Mesodermal cell (in vitro differentiated cells): ENCODE measurements around the gene TEX47.

ENCODE experiments used
- H3K27ac ChIP-seq: 2 replicates; pipeline ENCODE4 v1.7.0; 2013; ENCODE audit warnings: mild to moderate bottlenecking, low read depth, low read length, moderate library complexity; ENCODE audit not compliant: severe bottlenecking
- H3K36me3 ChIP-seq: 2 replicates; pipeline ENCODE4 v1.7.1; 2013; ENCODE audit warnings: mild to moderate bottlenecking, low read length, moderate library complexity; ENCODE audit not compliant: control insufficient read depth, insufficient read depth
- H3K4me1 ChIP-seq: one replicate; pipeline ENCODE4 v1.7.1; 2013; ENCODE audit warnings: mild to moderate bottlenecking, low read length; ENCODE audit not compliant: insufficient read depth, control insufficient read depth, poor library complexity, severe bottlenecking
- H3K4me3 ChIP-seq: 2 replicates; pipeline ENCODE4 v1.7.0; 2013; ENCODE audit warnings: low read length, control low read depth, mild to moderate bottlenecking; ENCODE audit not compliant: insufficient read depth, poor library complexity, severe bottlenecking; ENCODE audit errors: extremely low read depth
- H3K9me3 ChIP-seq: 2 replicates; pipeline ENCODE4 v1.7.1; 2013; ENCODE audit warnings: mild to moderate bottlenecking, low read length, moderate library complexity; ENCODE audit not compliant: control insufficient read depth
- whole genome bisulfite sequencing, 2 experiments: methylation state at CpG; one replicate each; pipeline ENCODE4 v1.1.5; 2013; ENCODE audit warnings: missing lambda C conversion rate in 2 of 2; ENCODE audit not compliant: insufficient coverage in 2 of 2; 5-methylcytosine and 5-hydroxymethylcytosine counted together

TEX47 gene

GRCh38 chr7:88787777-88788176 is 7.8 kb downstream of the TEX47 start:
- H3K9me3 ChIP-seq, result no peaks in the 10 kb centered on the region
- no peak overlapping the region for H3K4me3 ChIP-seq
- H3K4me1 ChIP-seq, result no peaks in the 10 kb centered on the region
- no peak overlapping the region for H3K27ac ChIP-seq
- WGBS, 2 experiments, result 40 to 89% methylated on average over 1 to 2 of the region's 2 CpGs
- no peaks in the 10 kb centered on the region for H3K36me3 ChIP-seq

DNA sequence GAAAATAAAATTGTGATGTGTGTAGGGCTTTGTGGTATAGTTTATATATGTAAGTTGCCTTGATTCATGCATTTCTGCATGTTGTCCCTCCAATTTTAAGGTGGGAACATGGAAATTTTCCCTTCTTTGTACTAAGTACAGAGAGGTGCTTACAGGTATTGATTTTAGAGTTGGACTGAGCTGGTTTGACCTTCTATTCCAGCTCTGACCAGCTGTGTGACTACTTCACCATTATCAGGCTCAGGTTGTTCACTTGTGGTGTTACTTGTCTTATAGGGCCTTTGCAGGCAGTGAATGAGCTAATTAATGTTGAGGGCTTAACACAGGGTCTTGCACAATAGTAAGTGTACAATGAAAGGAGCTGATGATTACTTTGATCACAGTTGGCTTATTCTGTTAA is 19.7 kb downstream of the TEX47 start:
- Histone ChIP-seq H3K4me3 (no peak overlapping the region), H3K9me3 (no peaks in the 10 kb centered on the region), H3K4me1 (no peaks in the 10 kb centered on the region), H3K27ac (no peak overlapping the region), H3K36me3 (no peaks in the 10 kb centered on the region)

DNA sequence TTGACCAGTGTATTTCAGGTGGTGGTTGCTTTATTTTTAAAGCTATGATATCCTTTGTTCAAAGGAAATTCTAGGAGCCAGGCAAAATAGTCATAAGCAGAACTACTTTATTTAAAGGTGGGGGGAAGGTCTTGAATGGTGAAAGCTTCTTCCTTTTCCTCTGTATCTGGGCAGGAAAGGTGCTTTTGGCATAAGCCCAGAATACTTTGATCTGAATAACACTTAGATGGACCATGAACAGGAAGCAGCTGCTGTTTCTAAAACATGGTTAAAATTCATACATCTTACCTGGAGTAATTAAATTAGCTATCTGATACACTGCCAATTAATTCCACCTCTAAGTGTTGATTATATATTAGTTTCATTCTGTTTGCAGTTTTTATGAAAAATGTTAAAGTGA is 22.8 kb downstream of the TEX47 start:
- Histone ChIP-seq H3K4me3 (no peak overlapping the region), H3K36me3 (no peaks in the 10 kb centered on the region)

GRCh38 chr7:88771417-88771816 is 24.1 kb downstream of the TEX47 start:
- Histone ChIP-seq H3K4me3 (no peak overlapping the region), H3K4me1 (no peaks in the 10 kb centered on the region), H3K27ac (no peak overlapping the region), H3K9me3 (no peaks in the 10 kb centered on the region), H3K36me3 (no peaks in the 10 kb centered on the region)
- no CpG with 5 or more reads among the region's 1 CpG for WGBS, 2 experiments

More for the DNA sequence above, 22.8 kb downstream of the TEX47 start:
- Histone ChIP-seq H3K4me1 (no peaks in the 10 kb centered on the region), H3K27ac (no peak overlapping the region), H3K9me3 (no peaks in the 10 kb centered on the region)

GRCh38 chr7:88761779-88762178 is 33.8 kb downstream of the TEX47 start:
- Histone ChIP-seq H3K27ac (no peak overlapping the region), H3K36me3 (no peaks in the 10 kb centered on the region), H3K4me3 (no peak overlapping the region), H3K9me3 (no peaks in the 10 kb centered on the region), H3K4me1 (no peaks in the 10 kb centered on the region)
- no CpG with 5 or more reads among the region's 1 CpG for WGBS, 2 experiments

- Histone ChIP-seq H3K4me3 (no peak overlapping the region), H3K27ac (no peak overlapping the region), H3K36me3 (no peaks in the 10 kb centered on the region), H3K9me3 (no peaks in the 10 kb centered on the region), H3K4me1 (no peaks in the 10 kb centered on the region)
- WGBS, 2 experiments, result 45 to 63% methylated on average over 5 of the region's 6 CpGs
Observed at GRCh38 chr7:88760136-88760515, 35.4 kb downstream of the TEX47 start.

DNA sequence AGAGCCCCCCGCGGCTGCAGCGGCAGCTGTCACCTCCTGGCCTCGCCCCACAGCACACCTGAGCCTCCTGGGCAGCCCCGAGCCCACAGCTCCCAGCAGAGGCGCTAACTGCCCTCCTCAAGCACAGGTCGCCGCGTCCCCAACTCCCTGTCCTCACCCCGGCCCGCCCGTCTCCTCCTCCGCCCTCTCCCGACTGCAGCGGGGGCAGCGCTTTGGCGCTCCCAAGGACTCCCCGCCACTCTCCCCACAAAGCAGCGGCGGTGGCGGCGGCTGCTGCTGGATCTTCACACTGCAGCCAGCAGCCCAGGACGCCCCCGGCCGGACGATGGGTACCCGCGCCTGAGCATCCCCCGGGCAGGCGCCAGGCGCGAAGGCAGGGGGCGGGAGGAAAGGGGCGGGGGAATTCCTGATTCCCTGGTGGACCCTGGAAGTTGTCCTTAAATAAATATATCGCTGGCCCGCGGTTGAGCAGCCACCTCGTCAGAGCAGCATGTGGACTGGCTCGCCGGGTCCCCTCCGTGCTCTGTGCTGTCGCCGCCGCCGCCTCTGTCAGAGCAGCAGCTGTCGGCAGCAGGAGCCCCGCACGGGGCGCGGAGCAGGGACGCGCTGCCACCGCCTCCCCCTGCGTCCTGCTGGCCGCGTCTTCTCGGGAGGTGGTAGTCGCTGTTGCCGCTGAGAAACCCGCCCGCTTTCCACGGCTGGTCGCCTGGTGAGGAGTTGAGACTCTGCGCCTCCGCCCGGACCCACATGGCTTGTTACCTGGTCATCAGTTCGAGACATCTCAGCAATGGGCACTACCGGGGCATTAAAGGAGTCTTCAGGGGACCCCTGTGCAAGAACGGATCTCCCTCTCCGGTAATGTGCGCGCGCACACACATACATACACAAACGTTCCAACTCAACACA is 36.1 kb downstream of the TEX47 start, which contains the start of gene ZNF804B:
TSS of gene ZNF804B (plus strand) at position 471 of the 906 bp plus-strand sequence. CDS start at position 748, 277 bp downstream.
- no peaks in the 10 kb centered on the region for H3K36me3 ChIP-seq
- WGBS, 2 experiments, result 1% methylated on average over 29 to 57 of the region's 74 CpGs
- H3K4me3 ChIP-seq, result peak within 1 kb of the TSS; percentile 35
- no peaks in the 10 kb centered on the region for H3K9me3 ChIP-seq
- no peak within 1 kb of the TSS for H3K27ac ChIP-seq
- no peaks in the 10 kb centered on the region for H3K4me1 ChIP-seq

GRCh38 chr7:88758381-88759229 is 36.9 kb downstream of the TEX47 start:
- Histone ChIP-seq H3K4me1 (no peaks in the 10 kb centered on the region), H3K27ac (no peak overlapping the region), H3K9me3 (no peaks in the 10 kb centered on the region), H3K36me3 (no peaks in the 10 kb centered on the region), H3K4me3 (peak overlapping the region; percentile 35)
- WGBS, 2 experiments, result 1 to 3% methylated on average over 19 to 26 of the region's 33 CpGs

GRCh38 chr7:88757371-88757770 is 38.2 kb downstream of the TEX47 start:
- Histone ChIP-seq H3K36me3 (no peaks in the 10 kb centered on the region), H3K9me3 (no peaks in the 10 kb centered on the region), H3K27ac (no peak overlapping the region), H3K4me1 (no peaks in the 10 kb centered on the region), H3K4me3 (no peak overlapping the region)
- WGBS, 2 experiments, result 89 to 100% methylated on average over 1 of the region's 2 CpGs

DNA sequence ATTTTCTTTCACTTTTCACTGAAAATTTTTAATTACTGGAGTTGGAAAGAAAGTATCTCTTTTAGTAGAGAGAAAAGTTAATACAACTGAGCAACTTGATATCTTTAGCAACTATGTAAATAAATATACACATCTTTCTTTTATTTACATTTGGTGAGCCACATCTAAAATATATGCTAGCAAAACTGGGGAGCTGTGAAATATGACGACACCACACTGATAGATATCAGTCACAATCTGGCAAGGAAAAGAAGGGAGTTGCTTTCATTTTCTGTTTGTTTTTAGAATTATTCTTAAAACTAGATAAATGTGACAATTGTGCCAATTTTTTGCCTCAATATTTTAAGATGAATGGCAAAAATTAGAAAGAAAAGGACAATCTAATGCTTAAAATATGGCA is 38.7 kb downstream of the TEX47 start:
- H3K9me3 ChIP-seq, result no peaks in the 10 kb centered on the region
- WGBS, 2 experiments, result no CpG with 5 or more reads among the region's 1 CpG
- H3K36me3 ChIP-seq, result no peaks in the 10 kb centered on the region
- no peaks in the 10 kb centered on the region for H3K4me1 ChIP-seq
- H3K27ac ChIP-seq, result no peak overlapping the region
- H3K4me3 ChIP-seq, result no peak overlapping the region

GRCh38 chr7:88746126-88746525 is 49.4 kb downstream of the TEX47 start:
- Histone ChIP-seq H3K27ac (no peak overlapping the region), H3K9me3 (no peaks in the 10 kb centered on the region), H3K36me3 (no peaks in the 10 kb centered on the region), H3K4me1 (no peaks in the 10 kb centered on the region), H3K4me3 (no peak overlapping the region)
- WGBS, 2 experiments, result no CpG with 5 or more reads among the region's 3 CpGs
